Colon (tissue), 2 donors: ENCODE data around the gene GUCD1.
"Not testable (repeated sequence)": the region's sequence is repeated elsewhere in the genome, so short reads cannot be mapped to it uniquely, and the experiment has no call there.

Source experiments
- FAIRE-seq: peaks from 2 replicates; lab custom pipeline; 2012; peaks lifted over from hg19 to GRCh38; lab: Jason Lieb, UNC
- donor health status: control.
- donor health status: control.

The GUCD1 gene

GRCh38 chr22:24554313-24555164 lies at the start of gene GUCD1:
Gene GUCD1, minus strand, starts transcription at chr22:24555138. Its CDS starts 147 bp downstream, at chr22:24554991.
- no peak for FAIRE-seq

GRCh38 chr22:24603770-24604629 lies 49.1 kb upstream of the GUCD1 start:
- FAIRE-seq = not testable (repeated sequence)

- FAIRE-seq = not testable (repeated sequence)
These were observed 48.2 kb upstream of the GUCD1 start, which contains the start of gene GGT1 for GRCh38 chr22:24602847-24603769. Gene GGT1, plus strand, starts transcription at chr22:24603193. Its CDS starts 7,889 bp downstream, at chr22:24611082.

- FAIRE-seq = not testable (repeated sequence)
These were observed 47.3 kb upstream of the GUCD1 start for GRCh38 chr22:24602105-24602749.

GRCh38 chr22:24601217-24602104 lies 46.5 kb upstream of the GUCD1 start:
- FAIRE-seq = no peak

- FAIRE-seq = not testable (repeated sequence)
These were observed 45.2 kb upstream of the GUCD1 start for GRCh38 chr22:24599958-24600715.

- FAIRE-seq = no peak
These were observed 44.6 kb upstream of the GUCD1 start for GRCh38 chr22:24599514-24599913.

GRCh38 chr22:24597076-24597475 lies 42.1 kb upstream of the GUCD1 start:
- FAIRE-seq = not testable (repeated sequence)

GRCh38 chr22:24595863-24596262 lies 40.9 kb upstream of the GUCD1 start:
- FAIRE-seq = no peak

GRCh38 chr22:24595228-24595627 lies 40.3 kb upstream of the GUCD1 start:
- FAIRE-seq = no peak

GRCh38 chr22:24594569-24595120 lies 39.7 kb upstream of the GUCD1 start:
- FAIRE-seq = no peak

GRCh38 chr22:24593836-24594568 lies 39.1 kb upstream of the GUCD1 start:
- FAIRE-seq = no peak

- not testable (repeated sequence) for FAIRE-seq
These were observed 38.6 kb upstream of the GUCD1 start for GRCh38 chr22:24593559-24593835.

GRCh38 chr22:24592851-24593558 lies 38.1 kb upstream of the GUCD1 start, which contains the start of gene LRRC75B:
Gene LRRC75B, minus strand, starts transcription at chr22:24593073. Its CDS starts 34 bp downstream, at chr22:24593039.
- no peak for FAIRE-seq

- FAIRE-seq = no peak
These were observed 37.3 kb upstream of the GUCD1 start for GRCh38 chr22:24592058-24592850.

- no peak for FAIRE-seq
These were observed 36.4 kb upstream of the GUCD1 start for GRCh38 chr22:24591286-24591830.
